Right atrium auricular region (tissue), 2 donors: Measurements from ENCODE around the gene GABARAPL2. TPM values are rescaled to one million over a fixed set of nuclear protein-coding genes. Genes with fewer than 3 reads are reported as not detected.
A peak's percentile ranks its signal among the peaks of the same experiment; 100 is the strongest.

ENCODE experiments used
- DNase-seq: peaks from one replicate; pipeline ENCODE4 v3.0.0-alpha.2; 2019; ENCODE audit warnings: low spot score
- H3K27ac ChIP-seq, 2 donors: fragments of 200-600 bp; sonication (generic); 1 replicate in 1 of 2; 2 replicates in 1 of 2; pipeline ENCODE4 v1.5.1; 2016 to 2019
- H3K27me3 ChIP-seq, 2 donors: fragments of 200-600 bp; sonication (generic); one replicate each; pipeline versions ENCODE4 v1.5.1 to v1.6.0; 2017 to 2019
- H3K36me3 ChIP-seq: fragments of 200-600 bp; sonication (generic); one replicate; pipeline ENCODE4 v1.5.1; 2016
- H3K4me1 ChIP-seq, 2 donors: fragments of 200-600 bp; sonication (generic); one replicate each; pipeline versions ENCODE4 v1.5.1 to v1.6.0; 2017 to 2019
- H3K4me3 ChIP-seq, 2 donors: fragments of 200-600 bp; sonication (generic); 1 replicate in 1 of 2; 2 replicates in 1 of 2; pipeline ENCODE4 v1.5.1; 2017 to 2019; ENCODE audit warnings: mild to moderate bottlenecking in 1 of 2, moderate library complexity in 1 of 2
- H3K9me3 ChIP-seq, 2 donors: fragments of 200-600 bp; sonication (generic); one replicate each; pipeline ENCODE4 v1.5.1; 2019
- total RNA-seq, 2 donors: library from RNA; depleted of rRNA; stranded (reverse); fragments of >200 nt; gene quantifications; one replicate each; pipeline ENCODE4 v1.1.0, GENCODE V29; 2016
- TF ChIP-seq, protein P1 (sequence below), 2 donors: fragments of 200-600 bp; sonication (generic); IDR thresholded peaks; one replicate each; pipeline ENCODE4 v1.5.1; 2019; ENCODE audit warnings: antibody characterized with exemption in 2 of 2

The GABARAPL2 gene
- total RNA-seq, 2 donors from 2014 or later: 167 to 177 TPM

DNA sequence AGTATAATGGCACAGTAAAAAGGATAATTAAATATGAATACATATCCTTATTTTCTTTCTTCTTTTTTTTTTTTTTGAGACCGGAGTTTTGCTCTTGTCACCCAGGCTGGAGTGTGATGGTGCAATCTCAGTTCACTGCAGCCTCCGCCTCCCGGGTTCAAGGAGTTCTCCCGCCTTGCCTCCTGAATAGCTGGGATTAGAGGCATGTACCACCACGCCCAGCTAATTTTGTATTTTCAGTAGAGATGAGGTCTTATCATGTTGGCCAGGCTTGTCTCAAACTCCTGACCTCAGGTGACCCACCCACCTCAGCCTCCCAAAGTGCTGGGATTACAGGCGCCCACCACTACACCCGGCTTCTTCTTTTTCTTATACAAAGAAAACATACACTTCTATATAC, 12.0 kb downstream of the GABARAPL2 start:
- no peak for DNase-seq
- no peak overlapping the region for H3K27ac ChIP-seq
- H3K9me3 ChIP-seq: no peaks in the 10 kb centered on the region
- TF ChIP-seq, protein P1, sequence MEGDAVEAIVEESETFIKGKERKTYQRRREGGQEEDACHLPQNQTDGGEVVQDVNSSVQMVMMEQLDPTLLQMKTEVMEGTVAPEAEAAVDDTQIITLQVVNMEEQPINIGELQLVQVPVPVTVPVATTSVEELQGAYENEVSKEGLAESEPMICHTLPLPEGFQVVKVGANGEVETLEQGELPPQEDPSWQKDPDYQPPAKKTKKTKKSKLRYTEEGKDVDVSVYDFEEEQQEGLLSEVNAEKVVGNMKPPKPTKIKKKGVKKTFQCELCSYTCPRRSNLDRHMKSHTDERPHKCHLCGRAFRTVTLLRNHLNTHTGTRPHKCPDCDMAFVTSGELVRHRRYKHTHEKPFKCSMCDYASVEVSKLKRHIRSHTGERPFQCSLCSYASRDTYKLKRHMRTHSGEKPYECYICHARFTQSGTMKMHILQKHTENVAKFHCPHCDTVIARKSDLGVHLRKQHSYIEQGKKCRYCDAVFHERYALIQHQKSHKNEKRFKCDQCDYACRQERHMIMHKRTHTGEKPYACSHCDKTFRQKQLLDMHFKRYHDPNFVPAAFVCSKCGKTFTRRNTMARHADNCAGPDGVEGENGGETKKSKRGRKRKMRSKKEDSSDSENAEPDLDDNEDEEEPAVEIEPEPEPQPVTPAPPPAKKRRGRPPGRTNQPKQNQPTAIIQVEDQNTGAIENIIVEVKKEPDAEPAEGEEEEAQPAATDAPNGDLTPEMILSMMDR (IDR thresholded peaks at IDR 0.05): no peak
- no peaks in the 10 kb centered on the region for H3K27me3 ChIP-seq
- peaks cover 59% of the 10 kb centered on the region for H3K36me3 ChIP-seq
- H3K4me3 ChIP-seq: no peak overlapping the region
- peaks cover 0 to 12% of the 10 kb centered on the region in 2 donors for H3K4me1 ChIP-seq

DNA sequence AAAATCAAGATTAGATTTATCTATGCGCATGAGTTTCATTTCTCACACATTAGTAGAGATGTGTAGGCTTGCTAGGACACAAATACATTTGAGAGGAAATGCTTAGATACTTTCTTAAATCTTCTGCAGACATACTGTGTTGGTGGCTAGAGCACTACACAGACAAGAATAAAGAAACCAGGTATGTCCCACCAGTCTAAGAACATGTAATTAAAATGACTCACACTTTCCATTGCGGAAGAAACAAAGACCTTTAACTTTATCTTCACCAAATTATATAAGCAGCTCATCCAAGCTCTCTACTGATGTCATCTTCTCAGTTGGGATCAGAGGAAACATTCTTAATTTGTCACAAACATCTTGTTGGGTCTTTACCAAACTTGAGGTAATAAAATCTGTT, 12.5 kb downstream of the GABARAPL2 start:
- peaks cover 54% of the 10 kb centered on the region for H3K36me3 ChIP-seq
- H3K4me1 ChIP-seq: peaks cover 0 to 7% of the 10 kb centered on the region in 2 donors
- no peaks in the 10 kb centered on the region for H3K9me3 ChIP-seq
- no peaks in the 10 kb centered on the region for H3K27me3 ChIP-seq
- no peak overlapping the region for H3K27ac ChIP-seq
- DNase-seq: no peak
- TF ChIP-seq, protein P1 (IDR thresholded peaks at IDR 0.05): no peak
- H3K4me3 ChIP-seq: no peak overlapping the region

- Histone ChIP-seq H3K9me3 (no peaks in the 10 kb centered on the region), H3K36me3 (peaks cover 47% of the 10 kb centered on the region), H3K27ac (no peak overlapping the region), H3K4me3 (no peak overlapping the region), H3K4me1 (peaks cover 0 to 7% of the 10 kb centered on the region in 2 donors), H3K27me3 (no peaks in the 10 kb centered on the region)
- no peak for DNase-seq
- TF ChIP-seq, protein P1 (IDR thresholded peaks at IDR 0.05): no peak
Observed at GRCh38 chr16:75579281-75579834, 13.2 kb downstream of the GABARAPL2 start.

DNA sequence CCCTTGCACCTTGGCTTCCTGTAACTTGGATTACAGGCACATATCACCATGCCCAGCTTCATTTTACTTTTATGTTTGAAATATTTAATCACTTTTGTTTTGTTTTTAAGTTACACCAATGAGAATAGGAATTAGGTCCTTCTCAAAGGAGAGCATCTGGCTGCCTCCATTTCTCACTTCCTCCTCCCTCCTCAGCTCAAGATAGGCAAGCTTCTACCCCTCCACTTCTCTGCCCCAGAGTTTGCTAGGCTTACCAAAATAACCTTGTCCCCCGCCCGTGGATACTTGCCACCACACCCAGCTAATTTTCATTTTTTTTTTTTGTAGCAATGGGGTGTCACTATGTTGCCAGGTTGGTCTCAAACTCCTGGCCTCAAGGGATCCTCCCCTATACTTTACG, 17.9 kb downstream of the GABARAPL2 start:
- no peaks in the 10 kb centered on the region for H3K9me3 ChIP-seq
- no peak overlapping the region for H3K4me3 ChIP-seq
- DNase-seq: no peak
- no peak overlapping the region for H3K27ac ChIP-seq
- peaks cover 8% of the 10 kb centered on the region for H3K36me3 ChIP-seq
- peaks cover 0 to 6% of the 10 kb centered on the region in 2 donors for H3K4me1 ChIP-seq
- TF ChIP-seq, protein P1 (IDR thresholded peaks at IDR 0.05): no peak
- no peaks in the 10 kb centered on the region for H3K27me3 ChIP-seq

- no peak for DNase-seq
- H3K36me3 ChIP-seq: no peaks in the 10 kb centered on the region
- H3K4me1 ChIP-seq: peaks cover 3 to 41% of the 10 kb centered on the region in 2 donors
- no peak overlapping the region for H3K4me3 ChIP-seq
- H3K27me3 ChIP-seq: no peaks in the 10 kb centered on the region
- H3K9me3 ChIP-seq: no peaks in the 10 kb centered on the region
- H3K27ac ChIP-seq: peak overlapping the region; percentile 81 to 83
- TF ChIP-seq, protein P1 (IDR thresholded peaks at IDR 0.05): no peak
Observed at GRCh38 chr16:75588716-75589115, 22.5 kb downstream of the GABARAPL2 start.

- peak; percentile 85 for DNase-seq
- Histone ChIP-seq H3K9me3 (no peaks in the 10 kb centered on the region), H3K27me3 (no peaks in the 10 kb centered on the region), H3K4me3 (no peak overlapping the region), H3K36me3 (no peaks in the 10 kb centered on the region), H3K4me1 (peaks cover 3 to 41% of the 10 kb centered on the region in 2 donors), H3K27ac (peak overlapping the region; percentile 81 to 83)
- TF ChIP-seq, protein P1 (IDR thresholded peaks at IDR 0.05): no peak
Observed at GRCh38 chr16:75589306-75589705, 23.1 kb downstream of the GABARAPL2 start.
